Coronary artery (tissue), 2 donors: ENCODE results near the gene ANK3.

Experiments used
- DNase-seq: peaks from one replicate; pipeline ENCODE4 v3.0.0-alpha.2; 2017; ENCODE audit warnings: low spot score
- H3K27ac ChIP-seq, 2 donors: fragments of 200-600 bp; sonication (generic); one replicate each; pipeline ENCODE4 v1.5.1; 2016 to 2019
- H3K4me3 ChIP-seq: fragments of 200-600 bp; sonication (generic); 2 replicates; pipeline ENCODE4 v1.5.1; 2016; ENCODE audit warnings: mild to moderate bottlenecking, moderate library complexity
- CTCF ChIP-seq: fragments of 200-600 bp; sonication (generic); IDR thresholded peaks from one replicate; pipeline ENCODE4 v1.5.1; 2019; ENCODE audit warnings: antibody characterized with exemption

The ANK3 gene

GRCh38 chr10:60147025-60147424 is 242.7 kb downstream of the ANK3 start:
- H3K4me3 ChIP-seq = no peak overlapping the region
- no peak for TF ChIP-seq CTCF
- DNase-seq = no peak
- peak overlapping the region in 1 of 2 donors; percentile 33 for H3K27ac ChIP-seq

GRCh38 chr10:60144099-60144498 is 245.6 kb downstream of the ANK3 start:
- no peak overlapping the region for H3K4me3 ChIP-seq
- no peak overlapping the region for H3K27ac ChIP-seq
- no peak for DNase-seq
- no peak for TF ChIP-seq CTCF

- DNase-seq = no peak
- Histone ChIP-seq H3K4me3 (no peak overlapping the region), H3K27ac (no peak overlapping the region)
- no peak for TF ChIP-seq CTCF
These were observed 246.9 kb downstream of the ANK3 start for GRCh38 chr10:60142736-60143135.

- DNase-seq = no peak
- no peak for TF ChIP-seq CTCF
- no peak overlapping the region for H3K4me3 ChIP-seq
- H3K27ac ChIP-seq = no peak overlapping the region
These were observed 247.6 kb downstream of the ANK3 start for GRCh38 chr10:60141896-60142559.

- TF ChIP-seq CTCF = no peak
- peak overlapping the region; percentile 39 to 58 for H3K27ac ChIP-seq
- no peak overlapping the region for H3K4me3 ChIP-seq
- DNase-seq = no peak
These were observed 248.7 kb downstream of the ANK3 start for GRCh38 chr10:60140651-60141632.

GRCh38 chr10:60139798-60140566 is 249.7 kb downstream of the ANK3 start:
- no peak for TF ChIP-seq CTCF
- peak overlapping the region in 1 of 2 donors; percentile 58 for H3K27ac ChIP-seq
- peak overlapping the region; percentile 2 for H3K4me3 ChIP-seq
- DNase-seq = no peak
